Measurements from ENCODE around the gene SCART1.
"Not testable (repeated sequence)": the region's sequence is repeated elsewhere in the genome, so short reads cannot be mapped to it uniquely, and the experiment has no call there.

SCART1 gene

DNA sequence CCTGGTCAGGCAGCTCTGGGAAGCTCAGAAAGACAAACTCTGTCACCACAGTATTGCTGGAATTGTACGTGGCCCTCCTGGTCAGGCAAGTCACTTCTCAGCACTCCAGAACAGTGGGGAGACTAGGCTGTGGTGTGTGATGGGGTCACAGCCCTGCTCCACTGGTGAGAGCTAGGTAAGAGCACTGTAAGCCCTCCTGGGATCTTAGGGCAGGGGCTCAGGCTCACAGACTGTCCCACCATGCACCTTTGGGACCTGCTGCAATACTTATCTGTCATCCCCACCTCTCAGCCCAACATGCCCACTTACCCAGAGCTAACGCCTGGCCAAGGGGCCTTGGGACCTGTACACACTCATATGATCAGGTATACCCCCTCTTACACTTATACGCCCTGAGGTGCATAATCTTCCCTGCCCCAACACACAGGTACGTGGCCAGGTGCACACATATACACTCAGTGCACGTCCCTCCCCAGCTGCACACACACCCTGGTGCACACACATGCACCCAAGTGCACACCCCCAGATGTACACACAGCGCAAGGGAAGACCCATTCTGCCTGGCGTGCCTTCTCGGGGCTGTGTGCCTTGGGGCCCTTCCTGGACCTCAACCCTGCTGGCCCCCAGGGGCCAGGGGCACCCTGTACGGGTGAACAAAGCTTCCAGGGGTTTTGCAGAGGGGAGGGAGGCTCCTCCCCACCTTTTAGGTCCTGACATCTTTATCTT lies 21.7 kb upstream of the SCART1 start:
- DNase-seq (ENCODE audit: low read depth in 2 of 3, low spot score in 1 of 3) = not testable (repeated sequence)

DNA sequence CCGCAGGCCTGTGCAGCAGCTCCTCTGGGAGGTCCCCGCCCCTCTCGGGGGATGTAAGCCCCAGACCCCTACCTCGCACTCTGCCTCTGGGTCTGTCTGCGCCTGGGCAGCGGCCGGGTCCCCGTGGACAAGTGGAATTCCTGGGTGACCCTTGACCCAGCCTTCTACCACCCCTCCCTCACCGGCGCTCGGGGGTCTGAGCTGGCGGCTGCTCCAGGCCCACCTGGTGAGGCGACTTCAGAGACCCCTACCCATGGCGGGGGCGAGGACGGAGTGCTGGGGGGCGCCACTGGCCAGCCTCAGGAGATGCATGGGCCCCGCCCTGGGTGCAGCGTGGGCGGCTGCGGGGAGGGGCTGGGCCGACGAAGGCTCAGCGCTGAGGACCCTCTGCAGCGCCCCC lies 21.0 kb upstream of the SCART1 start:
- DNase-seq (ENCODE audit: low read depth in 2 of 3, low spot score in 1 of 3) = not testable (repeated sequence)

DNA sequence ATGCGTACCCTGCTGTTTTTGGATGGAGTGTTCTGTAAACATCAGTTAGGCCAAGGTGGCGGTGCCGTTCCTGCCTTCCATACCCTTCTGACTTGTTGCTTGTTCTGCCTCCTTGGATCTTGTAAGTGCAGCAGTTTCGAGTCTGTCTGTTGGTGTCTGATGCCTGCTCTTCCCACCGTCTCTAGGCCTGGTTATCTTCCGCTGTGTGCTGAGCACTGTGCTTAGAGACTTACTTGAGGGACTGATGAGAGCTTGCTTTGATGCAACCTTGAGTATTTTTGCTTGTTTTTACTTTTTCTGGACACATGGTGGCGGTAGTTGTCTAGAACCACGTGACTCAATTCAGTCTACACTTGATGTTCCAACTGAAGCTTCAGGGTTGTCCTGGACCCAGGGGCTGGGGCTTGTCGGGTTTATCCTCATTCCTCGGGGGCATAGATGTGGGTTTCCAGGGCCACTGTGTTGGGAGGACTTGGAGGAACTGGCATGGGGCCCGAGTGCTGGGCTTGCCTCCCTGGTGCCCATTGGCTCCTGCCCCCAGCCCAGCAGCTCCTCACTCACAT lies 15.0 kb upstream of the SCART1 start:
- DNase-seq (ENCODE audit: low read depth in 2 of 3, low spot score in 1 of 3) = peak in 1 of 3 donors; percentile 40

- DNase-seq (ENCODE audit: low read depth in 2 of 3, low spot score in 1 of 3) = no peak
Observed at GRCh38 chr10:133439517-133440461, 14.0 kb upstream of the SCART1 start.

DNA sequence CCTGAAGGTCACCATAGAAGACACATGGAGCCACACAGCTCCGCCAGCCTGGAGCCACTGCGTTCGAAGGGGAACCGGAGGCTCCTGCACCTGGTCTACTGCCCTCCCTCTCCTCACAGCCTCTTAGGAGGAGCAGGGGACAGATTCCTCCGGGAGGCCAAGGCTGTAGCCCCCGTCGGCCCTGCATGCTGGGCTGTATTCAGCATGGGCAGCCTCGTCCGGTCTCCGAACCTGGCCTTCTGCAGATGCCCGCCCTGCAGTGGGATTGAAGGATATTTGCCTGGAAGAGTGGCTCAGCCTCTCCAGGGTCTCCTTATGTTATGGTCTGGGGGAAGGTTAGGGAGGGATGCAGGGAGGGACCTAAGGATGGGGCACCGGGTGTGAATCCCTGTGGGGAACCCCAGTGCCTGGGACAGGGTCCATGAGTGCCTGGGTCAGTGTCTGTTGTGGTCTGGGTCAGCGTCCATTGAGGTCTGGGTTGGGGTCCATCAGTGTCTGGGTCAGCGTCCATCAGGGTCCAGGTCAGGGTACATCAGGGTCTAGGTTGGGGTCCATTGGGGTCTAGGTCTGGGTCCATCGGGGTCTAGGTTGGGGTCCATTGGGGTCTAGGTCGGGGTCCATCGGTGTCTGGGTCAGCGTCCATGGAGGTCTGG lies 13.0 kb upstream of the SCART1 start:
- no peak for DNase-seq (ENCODE audit: low read depth in 2 of 3, low spot score in 1 of 3)

GRCh38 chr10:133441356-133441755 lies 12.4 kb upstream of the SCART1 start:
- DNase-seq (ENCODE audit: low read depth in 2 of 3, low spot score in 1 of 3) = not testable (repeated sequence)

GRCh38 chr10:133441780-133442179 lies 12.0 kb upstream of the SCART1 start:
- DNase-seq (ENCODE audit: low read depth in 2 of 3, low spot score in 1 of 3) = no peak

DNA sequence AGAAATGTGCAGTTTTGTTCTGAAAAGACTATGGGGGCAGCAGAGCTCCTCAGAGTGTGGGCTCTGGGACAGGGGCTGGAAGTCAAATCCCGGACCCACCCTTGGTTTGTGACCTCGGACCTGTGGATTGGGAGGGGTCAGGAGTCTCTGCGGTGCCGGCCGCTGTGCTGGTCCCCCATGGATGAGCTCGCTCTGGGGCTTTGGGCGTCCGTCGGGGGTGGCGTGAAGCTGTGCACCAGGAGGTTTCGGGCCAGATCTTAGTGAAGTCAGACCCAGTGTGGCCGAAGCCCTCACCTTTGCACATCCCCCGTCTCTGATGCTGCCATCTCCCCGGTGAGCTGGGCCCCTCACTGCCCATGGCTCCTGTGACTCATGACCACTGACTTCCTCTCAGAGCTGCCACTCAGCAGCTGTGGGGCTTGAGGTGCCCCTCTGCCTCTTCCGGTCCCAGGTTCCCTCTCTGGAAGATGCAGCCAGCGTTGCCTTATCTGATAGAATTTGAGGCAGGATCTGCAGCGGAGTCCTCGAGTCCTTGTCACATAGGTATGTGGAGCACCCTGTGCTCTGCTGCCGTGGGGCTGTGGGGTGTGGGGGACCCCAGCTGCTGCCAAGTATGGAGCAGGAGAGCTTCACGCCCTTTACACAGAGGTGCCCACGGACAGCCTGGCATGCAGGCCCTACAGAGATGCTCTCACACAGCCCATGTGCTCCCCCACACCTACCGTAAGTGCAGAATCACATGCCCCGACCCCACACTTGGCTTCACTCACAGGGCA lies 11.4 kb upstream of the SCART1 start:
- no peak for DNase-seq (ENCODE audit: low read depth in 2 of 3, low spot score in 1 of 3)

DNA sequence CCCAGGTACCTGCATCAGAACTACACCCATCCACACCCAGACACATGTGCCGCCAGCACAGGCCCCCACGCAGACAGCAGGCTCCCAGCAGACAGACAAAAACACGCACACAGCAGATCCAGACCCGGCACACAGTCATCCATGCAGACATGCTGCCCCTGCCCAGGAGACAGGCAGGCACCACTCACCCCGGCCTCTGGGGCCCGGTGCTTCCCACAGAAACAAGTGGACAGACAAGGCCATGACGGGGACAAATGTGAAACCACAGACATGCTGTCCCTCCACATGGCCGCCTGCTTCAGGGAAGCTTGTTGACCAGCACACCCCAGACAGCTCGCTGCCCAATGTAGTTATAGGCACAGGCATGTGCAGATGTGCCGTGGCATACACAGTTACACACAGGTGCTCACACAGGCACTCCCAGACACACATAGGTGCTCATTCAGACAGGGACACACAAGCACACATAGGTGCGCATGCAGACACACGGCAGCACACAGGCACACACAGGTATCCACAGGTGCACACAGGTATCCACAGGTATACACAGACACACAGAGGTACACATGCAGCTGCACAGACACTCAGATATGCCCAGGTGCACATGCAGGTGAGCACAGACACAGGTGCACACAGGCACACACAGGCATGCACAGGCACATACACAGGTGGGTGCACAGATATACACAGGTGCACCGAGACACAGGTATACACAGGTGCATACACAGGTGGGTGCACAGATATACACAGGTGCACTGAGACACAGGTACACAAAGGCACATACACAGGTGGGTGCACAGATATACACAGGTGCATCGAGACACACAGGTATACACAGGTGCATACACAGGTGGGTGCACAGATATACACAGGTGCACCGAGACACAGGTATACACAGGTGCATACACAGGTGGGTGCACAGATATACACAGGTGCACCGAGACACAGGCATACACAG lies 10.5 kb upstream of the SCART1 start:
- no peak for DNase-seq (ENCODE audit: low read depth in 2 of 3, low spot score in 1 of 3)

DNA sequence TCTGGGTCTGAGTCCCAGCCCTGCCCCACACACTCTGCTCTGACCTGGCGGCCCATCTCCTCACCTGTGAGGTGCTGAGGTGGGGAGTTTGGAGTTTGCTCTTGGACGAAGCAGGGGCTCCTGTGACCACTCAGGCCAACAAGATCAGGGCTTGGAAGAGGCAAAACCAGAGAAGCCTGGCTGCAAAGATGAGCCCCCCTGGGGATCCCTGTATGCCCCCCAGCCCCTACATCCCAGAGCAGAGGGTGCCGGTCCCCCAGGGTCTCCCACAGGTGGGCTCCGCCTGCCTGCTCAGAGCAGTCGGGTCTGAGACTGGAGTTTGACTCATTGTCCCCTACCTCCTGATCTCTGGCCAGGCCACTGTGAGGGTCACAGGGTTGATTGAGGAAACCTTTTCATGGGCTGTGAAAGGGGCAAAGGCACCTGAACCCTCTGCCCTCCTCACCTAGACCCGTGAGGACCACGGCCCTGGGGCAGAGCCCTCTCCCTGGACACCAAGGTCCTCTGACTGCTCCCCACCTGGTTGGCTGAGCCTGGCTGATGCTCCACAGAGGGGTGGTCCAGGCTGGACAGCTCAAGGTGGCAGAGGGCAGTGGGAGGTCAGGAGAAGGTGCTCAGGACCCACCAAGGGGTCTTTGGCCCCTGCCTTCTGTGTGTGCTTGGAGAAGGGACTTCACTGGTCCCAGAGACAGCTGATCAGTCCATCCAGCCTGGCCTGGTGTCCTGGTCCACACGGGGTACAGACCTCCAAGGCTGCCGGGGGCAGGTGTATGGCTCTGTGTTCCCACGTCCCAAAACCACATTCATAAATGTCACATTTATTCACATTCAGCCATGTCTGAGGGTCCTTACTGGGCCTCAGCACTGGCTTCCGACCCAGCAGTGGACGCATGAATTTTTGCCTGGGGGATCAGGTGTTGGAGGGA lies 9.1 kb upstream of the SCART1 start:
- DNase-seq (ENCODE audit: low read depth in 2 of 3, low spot score in 1 of 3) = no peak

- no peak for DNase-seq (ENCODE audit: low read depth in 2 of 3, low spot score in 1 of 3)
Observed at GRCh38 chr10:133445268-133445732, 8.4 kb upstream of the SCART1 start.

DNA sequence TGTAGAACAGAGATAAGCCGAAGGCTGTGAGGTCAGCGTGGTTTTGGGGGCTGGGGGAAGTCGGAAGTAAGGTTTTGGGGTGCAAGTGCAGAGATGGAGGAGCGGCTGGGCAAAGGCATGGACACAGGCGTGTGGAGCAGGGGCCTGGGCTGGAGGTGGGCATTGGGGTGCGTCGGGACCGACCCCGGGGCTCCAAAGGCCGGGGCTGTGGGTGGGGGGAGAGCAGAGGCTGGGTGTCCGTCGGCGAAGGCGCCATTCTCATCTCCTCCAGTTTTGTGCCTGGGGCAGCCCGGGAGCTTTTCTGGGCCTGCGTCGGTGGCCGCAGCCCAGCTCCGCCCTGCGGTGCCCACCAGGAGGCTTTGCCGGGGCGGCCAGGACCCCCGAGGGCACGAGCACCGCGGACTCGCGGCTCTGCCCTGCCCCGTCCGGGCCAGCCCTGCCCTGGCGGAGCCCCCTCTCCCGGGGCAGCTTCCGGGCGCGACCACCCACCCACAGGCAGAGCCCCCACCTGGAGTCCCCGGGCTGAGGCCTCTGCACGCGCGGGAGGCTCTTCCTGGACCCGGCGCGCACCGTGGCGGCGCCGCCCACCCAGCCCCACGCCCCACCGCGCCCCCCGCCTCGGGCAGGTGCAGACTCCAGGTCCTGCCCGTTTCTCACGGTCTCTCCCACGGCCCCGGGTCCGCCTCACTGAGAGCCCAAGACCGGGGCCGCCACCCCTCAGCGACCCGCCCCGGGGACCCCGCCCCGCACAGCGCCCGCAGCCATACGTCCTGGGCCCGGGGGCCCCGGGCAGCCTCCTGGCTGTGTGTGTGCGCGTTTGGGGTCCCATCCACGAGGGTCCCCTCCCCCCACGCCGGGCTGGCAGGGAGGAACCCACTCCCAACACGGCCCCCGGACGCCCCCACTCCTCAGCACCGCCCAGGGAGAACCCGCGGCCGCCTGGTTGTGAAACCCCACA lies 7.7 kb upstream of the SCART1 start:
- no peak for DNase-seq (ENCODE audit: low read depth in 2 of 3, low spot score in 1 of 3)

- no peak for DNase-seq (ENCODE audit: low read depth in 2 of 3, low spot score in 1 of 3)
Observed at GRCh38 chr10:133446979-133447378, 6.8 kb upstream of the SCART1 start.

DNA sequence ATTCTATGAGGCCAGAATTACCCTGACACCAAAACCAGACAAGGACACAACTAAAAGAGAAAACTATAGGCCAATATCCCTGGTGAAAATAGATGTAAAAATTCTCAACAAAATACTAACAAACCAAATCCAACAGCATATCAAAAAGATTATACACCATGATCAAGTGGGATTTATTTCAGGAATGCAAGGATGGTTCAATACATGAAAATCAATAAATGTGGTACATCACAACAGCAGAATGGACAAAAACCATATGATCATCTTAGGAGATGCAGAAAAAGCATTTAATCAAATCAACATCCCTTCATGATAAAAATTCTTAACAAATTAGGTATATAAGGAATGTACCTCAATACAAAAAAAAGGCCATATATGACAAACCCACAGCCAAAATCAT lies 5.6 kb upstream of the SCART1 start:
- DNase-seq (ENCODE audit: low read depth in 2 of 3, low spot score in 1 of 3) = no peak

- DNase-seq (ENCODE audit: low read depth in 2 of 3, low spot score in 1 of 3) = no peak
Observed at GRCh38 chr10:133451346-133451745, 2.4 kb upstream of the SCART1 start.

DNA sequence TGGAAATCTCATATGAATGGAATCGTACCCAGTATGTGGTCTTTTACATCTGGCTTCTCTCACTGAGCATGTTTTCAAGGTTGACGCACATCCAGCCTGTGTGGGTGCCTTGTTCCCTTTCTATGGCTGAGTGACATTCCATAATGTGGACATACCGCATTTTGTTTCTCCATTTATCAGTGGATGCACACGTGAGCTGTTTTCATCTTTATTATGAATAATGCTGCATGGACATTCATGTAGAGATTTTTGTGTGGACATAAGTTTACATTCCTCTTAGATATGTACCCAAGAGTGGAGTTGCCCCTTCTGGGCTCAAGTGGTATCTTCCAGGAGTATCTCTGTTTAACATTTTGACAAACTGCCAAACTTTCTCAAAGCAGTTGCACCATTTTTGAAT lies 1.3 kb upstream of the SCART1 start:
- no peak for DNase-seq (ENCODE audit: low read depth in 2 of 3, low spot score in 1 of 3)

- no peak for DNase-seq (ENCODE audit: low read depth in 2 of 3, low spot score in 1 of 3)
Observed at GRCh38 chr10:133454204-133454893, 604 bp downstream of the SCART1 start.
